Ammon's horn (tissue), 1 donor: ENCODE data around the gene LARP4B.
A peak's percentile ranks its signal among the peaks of the same experiment; 100 is the strongest.

ENCODE experiments used
- DNase-seq: peaks from one replicate; pipeline ENCODE4 v3.0.0-alpha.2; 2016; ENCODE audit warnings: low spot score

LARP4B gene

GRCh38 chr10:931326-932318, at the start of gene LARP4B:
LARP4B (minus strand) TSS chr10:931705; CDS start chr10:885721, 45,984 bp downstream.
- DNase-seq, result peak; percentile 98

GRCh38 chr10:980468-981093, 49.1 kb upstream of the LARP4B start:
- no peak for DNase-seq

GRCh38 chr10:978826-979421, 47.4 kb upstream of the LARP4B start:
- no peak for DNase-seq

- no peak for DNase-seq
Observed at GRCh38 chr10:976316-976715, 44.8 kb upstream of the LARP4B start.

- DNase-seq, result no peak
Observed at GRCh38 chr10:974785-975074, 43.2 kb upstream of the LARP4B start.

GRCh38 chr10:974038-974784, 42.7 kb upstream of the LARP4B start:
- DNase-seq, result no peak

GRCh38 chr10:972763-973162, 41.3 kb upstream of the LARP4B start:
- no peak for DNase-seq

- no peak for DNase-seq
Observed at GRCh38 chr10:971613-972012, 40.1 kb upstream of the LARP4B start.

GRCh38 chr10:971150-971542, 39.6 kb upstream of the LARP4B start:
- DNase-seq, result peak; percentile 51

GRCh38 chr10:970311-971149, 39.0 kb upstream of the LARP4B start:
- no peak for DNase-seq

GRCh38 chr10:969473-970150, 38.1 kb upstream of the LARP4B start:
- no peak for DNase-seq

GRCh38 chr10:968546-969199, 37.2 kb upstream of the LARP4B start:
- DNase-seq, result no peak

GRCh38 chr10:966466-967235, 35.1 kb upstream of the LARP4B start:
- DNase-seq, result no peak

- no peak for DNase-seq
Observed at GRCh38 chr10:964988-965417, 33.5 kb upstream of the LARP4B start.

GRCh38 chr10:964321-964987, 32.9 kb upstream of the LARP4B start:
- no peak for DNase-seq

- DNase-seq, result no peak
Observed at GRCh38 chr10:963655-964054, 32.1 kb upstream of the LARP4B start.

GRCh38 chr10:963186-963585, 31.7 kb upstream of the LARP4B start:
- no peak for DNase-seq

- no peak for DNase-seq
Observed at GRCh38 chr10:962342-962741, 30.8 kb upstream of the LARP4B start.

GRCh38 chr10:958856-959255, 27.4 kb upstream of the LARP4B start:
- no peak for DNase-seq
